ENCODE data around the gene PLCXD1.

- TF ChIP-seq CTCF (conservative IDR thresholded peaks at IDR 0.05; ENCODE audit: low read depth, low read length) (peak; percentile 37; the same call in 1 of the 2 replicates), EZH2 (IDR thresholded peaks at IDR 0.05; ENCODE audit: borderline replicate concordance, low read depth, low read length, poor library complexity, severe bottlenecking) (no peak)
Observed at GRCh38 chrX:318739-319578, 37.8 kb downstream of the PLCXD1 start, which contains the start of gene GTPBP6.
